GM19035 (cell line): ENCODE results near the gene KATNAL2.
"Not testable (repeated sequence)": the region's sequence is repeated elsewhere in the genome, so short reads cannot be mapped to it uniquely, and the experiment has no call there.

Experiments
- ATAC-seq: cut with Tn5 transposase; IDR thresholded peaks from one replicate; pipeline ENCODE4 v1.9.1; 2021; ENCODE audit not compliant: unreplicated experiment

Gene KATNAL2

GRCh38 chr18:47032945-47033344, 115.5 kb downstream of the KATNAL2 start:
- ATAC-seq, result no peak

GRCh38 chr18:47034591-47034990, 117.2 kb downstream of the KATNAL2 start:
- not testable (repeated sequence) for ATAC-seq

GRCh38 chr18:47035156-47035671, 117.8 kb downstream of the KATNAL2 start, which contains the start of gene ELOA2:
TSS of gene ELOA2 (minus strand) at chr18:47035621. CDS start at chr18:47035264, 357 bp downstream.
- no peak for ATAC-seq

- no peak for ATAC-seq
Measured at GRCh38 chr18:47036298-47036874, 119.0 kb downstream of the KATNAL2 start.

- peak; percentile 53 for ATAC-seq
Measured at GRCh38 chr18:47036927-47037578, 119.7 kb downstream of the KATNAL2 start.

GRCh38 chr18:47040982-47041381, 123.6 kb downstream of the KATNAL2 start:
- ATAC-seq, result no peak

GRCh38 chr18:47050468-47050867, 133.1 kb downstream of the KATNAL2 start:
- no peak for ATAC-seq

- no peak for ATAC-seq
Measured at GRCh38 chr18:47054369-47054768, 137.0 kb downstream of the KATNAL2 start.

- no peak for ATAC-seq
Measured at GRCh38 chr18:47062471-47062870, 145.1 kb downstream of the KATNAL2 start.

- ATAC-seq, result no peak
Measured at GRCh38 chr18:47063096-47063495, 145.7 kb downstream of the KATNAL2 start.

GRCh38 chr18:47067648-47068047, 150.2 kb downstream of the KATNAL2 start:
- ATAC-seq, result no peak

GRCh38 chr18:47075098-47075883, 157.9 kb downstream of the KATNAL2 start:
- no peak for ATAC-seq

GRCh38 chr18:47077111-47077510, 159.7 kb downstream of the KATNAL2 start:
- ATAC-seq, result no peak

- no peak for ATAC-seq
Measured at GRCh38 chr18:47080872-47081271, 163.5 kb downstream of the KATNAL2 start.

- no peak for ATAC-seq
Measured at GRCh38 chr18:47081578-47081977, 164.2 kb downstream of the KATNAL2 start.

GRCh38 chr18:47087676-47088075, 170.3 kb downstream of the KATNAL2 start:
- ATAC-seq, result no peak

GRCh38 chr18:47095810-47096209, 178.4 kb downstream of the KATNAL2 start:
- ATAC-seq, result no peak

- ATAC-seq, result no peak
Measured at GRCh38 chr18:47100212-47100831, 182.9 kb downstream of the KATNAL2 start.

GRCh38 chr18:47108373-47108772, 191.0 kb downstream of the KATNAL2 start:
- ATAC-seq, result no peak

GRCh38 chr18:47108998-47109405, 191.6 kb downstream of the KATNAL2 start:
- no peak for ATAC-seq

- ATAC-seq, result no peak
Measured at GRCh38 chr18:47109720-47110119, 192.3 kb downstream of the KATNAL2 start.
